ENCODE measurements around the gene CLN3. TPM values are rescaled to one million over a fixed set of nuclear protein-coding genes. Genes with fewer than 3 reads are reported as not detected.

Gene CLN3
- total and polyA plus RNA-seq, 10 donors = 21.1 to 44.1 (median 36.3) TPM

DNA sequence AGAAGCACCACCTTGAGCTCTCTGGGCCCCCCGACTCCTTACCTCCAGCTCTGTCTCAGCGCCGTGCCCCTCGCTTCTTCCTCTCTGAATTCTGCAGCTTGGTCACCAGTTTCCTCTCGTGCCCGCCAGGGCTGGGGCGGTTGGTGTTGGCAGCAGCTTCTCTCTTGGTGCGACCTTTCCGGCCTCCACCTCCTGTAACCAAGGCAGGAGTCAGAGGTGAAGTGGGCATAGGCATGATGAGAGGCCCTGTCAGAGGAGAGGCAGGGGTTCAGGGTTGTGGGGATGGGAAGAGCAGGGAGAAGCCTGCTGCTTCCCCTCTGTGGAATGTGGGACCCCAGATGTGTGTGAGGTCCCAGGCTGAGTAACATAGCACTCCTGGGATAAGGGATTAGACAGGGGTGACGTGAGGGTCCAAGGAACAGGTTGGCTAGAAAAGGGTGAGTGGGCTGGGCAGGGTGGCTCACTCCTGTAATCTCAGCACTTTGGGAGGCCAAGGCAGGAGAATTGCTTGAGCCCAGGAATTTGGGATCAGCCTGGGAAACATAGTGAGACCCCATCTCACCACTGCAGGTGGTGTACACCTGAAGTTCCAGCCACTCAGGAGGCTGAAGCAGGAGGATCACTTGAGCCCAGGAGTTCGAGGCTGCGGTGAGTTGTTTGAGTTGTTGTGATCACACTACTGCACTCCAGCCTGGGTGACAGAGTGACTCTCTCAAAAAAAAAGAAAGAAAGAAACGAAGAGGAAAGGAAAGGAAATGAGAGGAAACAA is 46.3 kb upstream of the CLN3 start:
- H3K27ac ChIP-seq = peak overlapping the region in 7 of 8 donors; percentile 63 to 82 (median 76)
- intact Hi-C loops (cut with DNase I; ENCODE audit: low total_unique reads) = no loop called here
- DNase-seq = no peak
- H3K36me3 ChIP-seq = no peaks in the 10 kb centered on the region
- H3K9me3 ChIP-seq = no peaks in the 10 kb centered on the region
- H3K27me3 ChIP-seq (replicated peaks in 1 of 7) = peaks cover 0 to 9% (median 0%) of the 10 kb centered on the region in 7 donors
- 81 to 86% (median 84%) methylated on average over 13 of the region's 13 CpGs for WGBS, 5 donors
- H3K4me3 ChIP-seq = peak overlapping the region; percentile 0 to 58 (median 16)
- TF ChIP-seq POLR2AphosphoS5 (IDR thresholded peaks at IDR 0.05) = no peak
- TF ChIP-seq CTCF (IDR thresholded peaks at IDR 0.05 in 8 of 11, conservative IDR thresholded peaks at IDR 0.05 in 3 of 11) = no peak
- peaks cover 0 to 39% (median 20%) of the 10 kb centered on the region in 6 donors for H3K4me1 ChIP-seq

- Histone ChIP-seq H3K9me3 (no peaks in the 10 kb centered on the region), H3K27ac (peak overlapping the region in 1 of 8 donors; percentile 82), H3K4me3 (peak overlapping the region in 7 of 8 donors; percentile 2 to 58 (median 23)), H3K36me3 (no peaks in the 10 kb centered on the region), H3K4me1 (peaks cover 0 to 34% (median 25%) of the 10 kb centered on the region in 6 donors), H3K27me3 (replicated peaks in 1 of 7) (peaks cover 0 to 8% (median 0%) of the 10 kb centered on the region in 7 donors)
- intact Hi-C loops (cut with DNase I; ENCODE audit: low total_unique reads) = no loop called here
- TF ChIP-seq POLR2AphosphoS5 (IDR thresholded peaks at IDR 0.05) (no peak), POLR2A (IDR thresholded peaks at IDR 0.05) (no peak), CTCF (IDR thresholded peaks at IDR 0.05 in 8 of 11, conservative IDR thresholded peaks at IDR 0.05 in 3 of 11) (no peak)
- WGBS, 5 donors = 75 to 86% (median 81%) methylated on average over 6 of the region's 6 CpGs
- DNase-seq = no peak
These were observed 45.2 kb upstream of the CLN3 start for GRCh38 chr16:28537076-28537475.

DNA sequence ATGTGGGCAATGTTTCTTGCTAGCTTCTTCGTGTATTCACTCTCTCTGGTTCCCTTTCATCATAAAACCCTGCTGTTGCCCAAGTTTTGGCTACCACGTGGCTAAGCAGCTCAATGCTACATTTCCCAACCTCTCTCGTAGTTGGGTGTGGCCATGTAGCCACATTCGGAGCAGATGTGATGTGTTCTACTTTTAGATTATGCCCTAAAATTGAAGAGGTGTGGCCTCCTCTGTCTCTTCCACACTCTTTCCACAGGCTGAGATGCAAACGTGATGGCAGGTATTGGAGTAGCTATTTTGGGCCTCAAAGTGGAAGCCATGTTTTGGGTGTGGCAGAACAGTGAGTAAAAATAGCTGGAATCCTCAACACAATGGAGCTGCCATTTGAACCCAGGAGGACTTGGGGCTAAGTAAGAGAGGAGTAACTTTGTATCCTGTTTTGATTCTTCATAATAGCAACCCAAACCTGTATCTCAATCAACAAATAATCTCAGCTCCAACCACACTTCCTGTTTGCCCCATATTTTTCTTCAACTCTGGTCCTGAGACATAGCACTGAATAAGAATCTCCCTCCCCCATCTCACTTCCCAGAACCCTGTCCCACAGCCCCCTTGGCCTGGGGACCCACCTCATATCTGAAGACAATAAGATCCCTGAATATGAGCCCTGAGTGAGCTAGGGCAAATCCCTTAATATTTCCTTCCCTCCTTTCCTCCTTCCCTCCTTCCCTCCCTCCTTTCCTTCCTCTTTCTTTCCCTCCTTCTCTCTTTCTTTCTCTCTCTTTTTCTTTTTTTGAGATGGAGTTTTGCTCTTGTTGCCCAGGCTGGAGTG is 42.9 kb upstream of the CLN3 start:
- Histone ChIP-seq H3K4me1 (peaks cover 0 to 43% (median 28%) of the 10 kb centered on the region in 6 donors), H3K9me3 (no peaks in the 10 kb centered on the region), H3K36me3 (no peaks in the 10 kb centered on the region), H3K27ac (peak overlapping the region in 6 of 8 donors; percentile 8 to 80 (median 70)), H3K27me3 (replicated peaks in 1 of 7) (peaks cover 0 to 8% (median 0%) of the 10 kb centered on the region in 7 donors), H3K4me3 (peak overlapping the region in 1 of 8 donors; percentile 25)
- intact Hi-C loops (cut with DNase I; ENCODE audit: low total_unique reads) = no loop called here
- TF ChIP-seq POLR2A (IDR thresholded peaks at IDR 0.05) = no peak
- TF ChIP-seq CTCF (IDR thresholded peaks at IDR 0.05 in 8 of 11, conservative IDR thresholded peaks at IDR 0.05 in 3 of 11) = no peak
- TF ChIP-seq POLR2AphosphoS5 (IDR thresholded peaks at IDR 0.05) = peak in 1 of 3 donors; percentile 67
- 33 to 65% (median 50%) methylated on average over 5 of the region's 5 CpGs for WGBS, 5 donors
- DNase-seq = no peak
